ENCODE data around the gene UBE2G2.

The UBE2G2 gene

DNA sequence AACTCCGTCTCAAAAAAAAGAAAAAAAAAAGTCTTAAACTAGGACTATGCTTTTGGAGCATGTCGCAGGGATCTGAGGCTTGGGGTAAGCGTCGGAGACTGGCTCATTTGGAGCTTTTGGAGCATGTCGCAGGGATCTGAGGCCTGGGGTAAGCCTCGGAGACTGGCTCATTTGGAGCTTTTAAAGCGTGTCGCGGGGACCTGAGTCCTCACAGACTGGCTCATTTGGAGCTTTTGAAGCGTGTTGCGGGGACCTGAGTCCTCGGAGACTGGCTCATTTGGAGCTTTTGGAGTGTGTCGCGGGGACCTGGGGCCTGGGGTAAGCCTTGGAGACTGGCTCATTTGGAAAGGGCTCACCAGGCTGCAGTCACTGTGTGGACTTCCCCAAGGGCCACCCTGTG is 76.7 kb downstream of the UBE2G2 start:
- DNase-seq (ENCODE audit: low read depth) = no peak

DNA sequence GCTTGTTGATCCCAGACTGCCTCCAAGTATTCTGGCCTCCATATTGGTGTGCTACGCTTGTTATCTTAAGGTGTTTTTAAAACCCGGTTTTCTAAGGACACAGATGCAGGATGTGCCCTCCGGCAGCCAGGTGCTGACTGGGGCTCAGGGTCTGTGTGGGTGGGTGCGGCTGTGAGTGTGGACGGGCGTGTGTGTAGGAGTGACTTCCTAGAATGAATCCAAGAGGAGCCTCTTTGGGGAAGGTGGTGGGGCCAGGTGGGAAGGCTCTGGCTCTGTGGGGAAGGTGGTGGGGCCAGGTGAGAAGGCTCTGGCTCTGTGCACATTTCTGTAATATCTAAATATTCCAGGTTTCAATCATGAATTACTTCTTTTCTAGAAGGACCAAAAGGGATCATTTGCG is 77.4 kb downstream of the UBE2G2 start:
- no peak for DNase-seq (ENCODE audit: low read depth)

DNA sequence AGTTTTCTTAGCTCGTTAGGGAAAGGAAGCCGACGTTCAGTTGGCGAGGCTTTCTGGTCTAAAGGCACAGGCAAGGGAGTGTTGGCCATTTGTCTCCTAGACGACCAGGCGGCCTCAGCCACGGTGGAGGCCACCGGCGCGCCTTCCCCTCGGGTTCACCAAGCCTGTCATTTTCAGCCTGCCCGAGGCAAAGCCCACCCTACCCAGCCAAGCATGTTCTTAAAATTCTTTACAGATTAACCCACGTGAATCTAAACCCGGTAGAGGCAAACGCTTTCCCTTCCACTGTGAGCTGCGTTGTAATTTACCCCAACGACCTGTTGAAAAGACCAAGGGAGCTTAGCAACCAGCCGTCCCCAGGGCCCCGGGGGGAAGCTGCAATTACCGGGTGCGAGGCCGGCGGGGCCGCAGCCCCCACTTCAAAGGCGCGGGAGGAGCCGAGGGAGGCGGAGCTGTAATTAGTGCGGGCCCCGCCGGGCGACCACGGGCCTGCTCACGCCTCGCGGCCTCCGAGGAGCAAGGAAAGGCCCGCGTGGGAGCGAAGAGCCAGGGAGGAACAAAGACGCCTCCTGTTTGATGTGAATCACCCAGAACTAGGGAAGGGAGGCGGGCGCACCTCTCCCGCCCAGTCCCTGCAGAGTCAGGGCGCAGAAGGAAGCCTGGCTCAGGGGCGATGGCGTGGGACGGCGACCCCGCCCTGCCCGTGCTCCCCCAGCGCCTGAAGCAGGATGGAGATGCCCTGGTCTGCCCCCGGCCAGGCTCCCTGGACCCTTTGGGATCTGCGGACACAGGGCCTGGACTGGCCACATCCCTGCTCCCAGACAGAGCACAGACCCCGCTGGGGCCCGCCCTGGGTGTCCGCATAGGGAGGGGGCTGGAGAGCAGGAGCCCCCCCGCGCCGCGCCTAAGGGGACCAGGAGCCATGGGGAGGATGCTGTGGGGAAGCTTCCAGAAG is 78.2 kb downstream of the UBE2G2 start:
- DNase-seq (ENCODE audit: low read depth) = no peak

DNA sequence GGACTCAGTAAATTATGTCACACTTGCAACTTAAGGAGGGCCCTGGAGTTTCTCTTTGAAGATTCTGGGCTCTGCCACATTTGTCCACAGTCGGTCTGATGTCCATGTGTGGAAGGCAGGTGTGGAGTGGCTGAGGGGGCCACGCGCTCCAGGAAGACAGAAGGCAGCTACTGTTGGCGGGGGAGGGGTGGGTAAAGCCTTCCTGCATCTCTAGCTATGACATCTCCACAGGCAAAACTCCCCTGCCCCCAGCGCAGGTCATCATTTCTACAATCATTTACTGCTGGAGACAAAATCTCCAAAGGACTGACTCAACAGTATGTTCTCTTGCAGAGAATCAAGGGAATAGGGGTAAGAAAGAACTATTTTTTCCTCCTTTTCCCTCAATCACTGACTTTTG is 78.9 kb downstream of the UBE2G2 start:
- no peak for DNase-seq (ENCODE audit: low read depth)

DNA sequence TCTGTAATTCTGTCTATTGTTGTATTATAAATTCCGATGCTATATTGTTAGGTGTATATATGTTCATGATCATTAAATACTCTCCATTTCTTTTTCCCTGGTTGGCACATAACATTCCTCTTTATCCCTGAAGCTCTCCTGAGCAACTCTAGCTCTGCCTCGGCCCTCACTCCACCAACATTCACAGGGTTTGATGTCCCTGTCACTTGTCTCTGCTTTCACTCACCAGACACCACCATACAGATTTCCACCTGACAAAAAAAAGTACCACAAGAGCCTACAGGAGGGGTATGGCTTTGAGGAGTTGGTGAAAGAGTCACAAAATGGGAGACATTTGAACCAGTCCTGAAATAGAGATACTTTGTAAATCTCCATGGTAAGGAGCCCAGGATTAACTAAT is 81.5 kb downstream of the UBE2G2 start:
- DNase-seq (ENCODE audit: low read depth) = no peak

All from stimulated activated CD4-positive, alpha-beta T cell treated with anti-CD3 and anti-CD28 coated beads, Interleukin-2, amount 100 ng/mL, for 4 hours (primary cell).